ENCODE data around the gene OSBPL10. TPM values are rescaled to one million over a fixed set of nuclear protein-coding genes. Genes with fewer than 3 reads are reported as not detected.
A peak's percentile ranks its signal among the peaks of the same experiment; 100 is the strongest.

The OSBPL10 gene
- total RNA-seq, 1 donor from 2014 or later = 52.7 TPM

GRCh38 chr3:31896648-31897433 lies 84.2 kb downstream of the OSBPL10 start:
- TF ChIP-seq CTCF (IDR thresholded peaks at IDR 0.05; ENCODE audit: insufficient read depth, low read depth, low read length) (no peak), EZH2 (IDR thresholded peaks at IDR 0.05; ENCODE audit: insufficient read depth, low read length) (no peak)
- Histone ChIP-seq H4K20me1 (ENCODE audit: insufficient read depth, low read length) (peaks cover 25% of the 10 kb centered on the region), H3K4me1 (ENCODE audit: insufficient read depth, low read length) (no peaks in the 10 kb centered on the region), H3K9me3 (ENCODE audit: insufficient read depth, low read depth, low read length) (no peaks in the 10 kb centered on the region), H3K27ac (ENCODE audit: low read depth, low read length) (no peak overlapping the region), H2AFZ (ENCODE audit: low read depth, low read length) (no peak overlapping the region), H3K79me2 (ENCODE audit: insufficient read depth, low read length) (no peaks in the 10 kb centered on the region), H3K4me3 (ENCODE audit: insufficient read depth, low read depth, low read length) (no peak overlapping the region), H3K36me3 (ENCODE audit: insufficient read depth, low read length) (no peaks in the 10 kb centered on the region), H3K27me3 (ENCODE audit: insufficient read depth, low read length) (no peaks in the 10 kb centered on the region), H3K9ac (ENCODE audit: low read length) (no peak overlapping the region), H3K4me2 (ENCODE audit: low read length) (no peak overlapping the region)
- Mint-ChIP-seq H3K9me3 (ENCODE audit: unreplicated experiment) (no peaks in the 10 kb centered on the region), H3K36me3 (ENCODE audit: low read depth, unreplicated experiment) (no peaks in the 10 kb centered on the region), H3K27me3 (ENCODE audit: low read depth, unreplicated experiment) (no peaks in the 10 kb centered on the region), H3K4me1 (ENCODE audit: low read depth, unreplicated experiment) (peaks cover 29% of the 10 kb centered on the region), H3K4me3 (ENCODE audit: unreplicated experiment) (no peak overlapping the region), H3K27ac (ENCODE audit: unreplicated experiment) (no peak overlapping the region)
- no peak for FAIRE-seq
- no peak for DNase-seq (ENCODE audit: low read depth)

GRCh38 chr3:31896026-31896425 lies 85.0 kb downstream of the OSBPL10 start:
- H3K36me3 Mint-ChIP-seq (ENCODE audit: low read depth, unreplicated experiment) = no peaks in the 10 kb centered on the region
- H3K9me3 Mint-ChIP-seq (ENCODE audit: unreplicated experiment) = no peaks in the 10 kb centered on the region
- H3K9me3 ChIP-seq (ENCODE audit: insufficient read depth, low read depth, low read length) = no peaks in the 10 kb centered on the region
- FAIRE-seq (no peak), DNase-seq (ENCODE audit: low read depth) (no peak)
- peaks cover 24% of the 10 kb centered on the region for H4K20me1 ChIP-seq (ENCODE audit: insufficient read depth, low read length)
- no peaks in the 10 kb centered on the region for H3K4me1 ChIP-seq (ENCODE audit: insufficient read depth, low read length)
- no peak overlapping the region for H3K9ac ChIP-seq (ENCODE audit: low read length)
- H3K4me1 Mint-ChIP-seq (ENCODE audit: low read depth, unreplicated experiment) = peaks cover 30% of the 10 kb centered on the region
- no peaks in the 10 kb centered on the region for H3K79me2 ChIP-seq (ENCODE audit: insufficient read depth, low read length)
- H3K27ac ChIP-seq (ENCODE audit: low read depth, low read length) = no peak overlapping the region
- H3K4me2 ChIP-seq (ENCODE audit: low read length) = no peak overlapping the region
- H3K4me3 ChIP-seq (ENCODE audit: insufficient read depth, low read depth, low read length) = no peak overlapping the region
- no peak overlapping the region for H3K4me3 Mint-ChIP-seq (ENCODE audit: unreplicated experiment)
- H3K27me3 Mint-ChIP-seq (ENCODE audit: low read depth, unreplicated experiment) = no peaks in the 10 kb centered on the region
- no peak overlapping the region for H3K27ac Mint-ChIP-seq (ENCODE audit: unreplicated experiment)
- no peak overlapping the region for H2AFZ ChIP-seq (ENCODE audit: low read depth, low read length)
- TF ChIP-seq CTCF (IDR thresholded peaks at IDR 0.05; ENCODE audit: insufficient read depth, low read depth, low read length) = no peak
- no peak for TF ChIP-seq EZH2 (IDR thresholded peaks at IDR 0.05; ENCODE audit: insufficient read depth, low read length)
- H3K36me3 ChIP-seq (ENCODE audit: insufficient read depth, low read length) = no peaks in the 10 kb centered on the region
- no peaks in the 10 kb centered on the region for H3K27me3 ChIP-seq (ENCODE audit: insufficient read depth, low read length)

- H3K4me2 ChIP-seq (ENCODE audit: low read length) = no peak overlapping the region
- H2AFZ ChIP-seq (ENCODE audit: low read depth, low read length) = no peak overlapping the region
- no peak overlapping the region for H3K4me3 Mint-ChIP-seq (ENCODE audit: unreplicated experiment)
- peaks cover 34% of the 10 kb centered on the region for H3K4me1 Mint-ChIP-seq (ENCODE audit: low read depth, unreplicated experiment)
- TF ChIP-seq EZH2 (IDR thresholded peaks at IDR 0.05; ENCODE audit: insufficient read depth, low read length) = no peak
- no peak for TF ChIP-seq CTCF (IDR thresholded peaks at IDR 0.05; ENCODE audit: insufficient read depth, low read depth, low read length)
- H4K20me1 ChIP-seq (ENCODE audit: insufficient read depth, low read length) = peaks cover 26% of the 10 kb centered on the region
- H3K79me2 ChIP-seq (ENCODE audit: insufficient read depth, low read length) = no peaks in the 10 kb centered on the region
- DNase-seq (ENCODE audit: low read depth) = peak; percentile 38
- no peaks in the 10 kb centered on the region for H3K4me1 ChIP-seq (ENCODE audit: insufficient read depth, low read length)
- no peak overlapping the region for H3K27ac Mint-ChIP-seq (ENCODE audit: unreplicated experiment)
- H3K36me3 ChIP-seq (ENCODE audit: insufficient read depth, low read length) = no peaks in the 10 kb centered on the region
- H3K9me3 Mint-ChIP-seq (ENCODE audit: unreplicated experiment) = no peaks in the 10 kb centered on the region
- no peak overlapping the region for H3K4me3 ChIP-seq (ENCODE audit: insufficient read depth, low read depth, low read length)
- no peaks in the 10 kb centered on the region for H3K9me3 ChIP-seq (ENCODE audit: insufficient read depth, low read depth, low read length)
- H3K27me3 ChIP-seq (ENCODE audit: insufficient read depth, low read length) = no peaks in the 10 kb centered on the region
- no peak overlapping the region for H3K9ac ChIP-seq (ENCODE audit: low read length)
- no peaks in the 10 kb centered on the region for H3K27me3 Mint-ChIP-seq (ENCODE audit: low read depth, unreplicated experiment)
- H3K27ac ChIP-seq (ENCODE audit: low read depth, low read length) = no peak overlapping the region
- no peak for FAIRE-seq
- no peaks in the 10 kb centered on the region for H3K36me3 Mint-ChIP-seq (ENCODE audit: low read depth, unreplicated experiment)
Observed at GRCh38 chr3:31895471-31895870, 85.6 kb downstream of the OSBPL10 start.

Data from astrocyte (in vitro differentiated cells and primary cell).